SU-DHL-6 (cell line): ENCODE results near the gene LDB2.

Experiments
- CTCF ChIP-seq: fragments of 200-600 bp; sonication (generic); IDR thresholded peaks from one replicate; pipeline ENCODE4 v1.5.1; 2017; ENCODE audit warnings: antibody characterized with exemption, mild to moderate bottlenecking, low read length, moderate library complexity; ENCODE audit not compliant: insufficient read depth, poor library complexity, severe bottlenecking
- EZH2phosphoT487 ChIP-seq: fragments of 200-600 bp; sonication (generic), shearing (Covaris generic); conservative IDR thresholded peaks from 2 replicates; pipeline ENCODE4 v1.6.1; 2018; ENCODE audit warnings: mild to moderate bottlenecking, antibody characterized with exemption, low read length, moderate library complexity, mixed read lengths

GRCh38 chr4:16593386-16593785 is 305.1 kb downstream of the LDB2 start:
- TF ChIP-seq CTCF (no peak), EZH2phosphoT487 (no peak)
